T-helper 1 cell treated with Interleukin-12 subunit alpha and Interleukin-12 subunit beta and Interleukin-4 antibody, amounts not matched to agents 30 ng/mL and 1 ng/mL, for 36 hours (primary cell): Measurements from ENCODE around the gene ITIH3. TPM values are rescaled to one million over a fixed set of nuclear protein-coding genes. Genes with fewer than 3 reads are reported as not detected.

ENCODE experiments used
- intact Hi-C: fragments of 100-400 bp; cut with micrococcal nuclease; formaldehyde crosslinking; loops from one replicate; pipeline ENCODE4 v1.15.1; 2024
- total RNA-seq: library from RNA; stranded (reverse); gene quantifications from 2 replicates; pipeline ENCODE4 v1.2.3, GENCODE V29; 2022

Gene ITIH3
- total RNA-seq, 1 donor from 2014 or later = not detected

GRCh38 chr3:52820736-52821135 lies 26.1 kb downstream of the ITIH3 start:
- intact Hi-C loops = no loop called here

- intact Hi-C loops = no loop called here
Measured at GRCh38 chr3:52822363-52822762, 27.8 kb downstream of the ITIH3 start.

- intact Hi-C loops = no loop called here
Measured at GRCh38 chr3:52824037-52824436, 29.4 kb downstream of the ITIH3 start.

GRCh38 chr3:52827441-52827840 lies 32.8 kb downstream of the ITIH3 start:
- intact Hi-C loops = no loop called here

- intact Hi-C loops = no loop called here
Measured at GRCh38 chr3:52827866-52828376, 33.3 kb downstream of the ITIH3 start.

- intact Hi-C loops = no loop called here
Measured at GRCh38 chr3:52829482-52829881, 34.9 kb downstream of the ITIH3 start.

- intact Hi-C loops = no loop called here
Measured at GRCh38 chr3:52829906-52830463, 35.4 kb downstream of the ITIH3 start.

- intact Hi-C loops = no loop called here
Measured at GRCh38 chr3:52830535-52831258, 36.1 kb downstream of the ITIH3 start, which contains the start of gene ITIH4. Gene ITIH4, minus strand, starts transcription at chr3:52830672. Its CDS starts 30 bp downstream, at chr3:52830642.

GRCh38 chr3:52831500-52832301 lies 37.1 kb downstream of the ITIH3 start:
- intact Hi-C loops = no loop called here

- intact Hi-C loops = no loop called here
Measured at GRCh38 chr3:52833202-52833601, 38.6 kb downstream of the ITIH3 start.

GRCh38 chr3:52834871-52835501 lies 40.4 kb downstream of the ITIH3 start, which contains the start of gene MUSTN1:
Gene MUSTN1, minus strand, starts transcription at chr3:52835019. Its CDS starts 71 bp downstream, at chr3:52834948.
- intact Hi-C loops = no loop called here

GRCh38 chr3:52835766-52836470 lies 41.3 kb downstream of the ITIH3 start:
- intact Hi-C loops = no loop called here

GRCh38 chr3:52836471-52836845 lies 41.9 kb downstream of the ITIH3 start:
- intact Hi-C loops = no loop called here

GRCh38 chr3:52836986-52837385 lies 42.4 kb downstream of the ITIH3 start:
- intact Hi-C loops = no loop called here

GRCh38 chr3:52838561-52839267 lies 44.1 kb downstream of the ITIH3 start:
- intact Hi-C loops = no loop called here

GRCh38 chr3:52839268-52839575 lies 44.6 kb downstream of the ITIH3 start:
- intact Hi-C loops = no loop called here

- intact Hi-C loops = no loop called here
Measured at GRCh38 chr3:52839892-52840545, 45.4 kb downstream of the ITIH3 start.

GRCh38 chr3:52841211-52841980 lies 46.8 kb downstream of the ITIH3 start:
- intact Hi-C loops = no loop called here

- intact Hi-C loops = no loop called here
Measured at GRCh38 chr3:52841981-52842340, 47.4 kb downstream of the ITIH3 start.
